LoVo (cell line): ENCODE data around the gene PYGB.

Source experiments
- DNase-seq: peaks from one replicate; pipeline ENCODE4 v3.0.0-alpha.2; 2016; ENCODE audit warnings: low spot score

The PYGB gene

DNA sequence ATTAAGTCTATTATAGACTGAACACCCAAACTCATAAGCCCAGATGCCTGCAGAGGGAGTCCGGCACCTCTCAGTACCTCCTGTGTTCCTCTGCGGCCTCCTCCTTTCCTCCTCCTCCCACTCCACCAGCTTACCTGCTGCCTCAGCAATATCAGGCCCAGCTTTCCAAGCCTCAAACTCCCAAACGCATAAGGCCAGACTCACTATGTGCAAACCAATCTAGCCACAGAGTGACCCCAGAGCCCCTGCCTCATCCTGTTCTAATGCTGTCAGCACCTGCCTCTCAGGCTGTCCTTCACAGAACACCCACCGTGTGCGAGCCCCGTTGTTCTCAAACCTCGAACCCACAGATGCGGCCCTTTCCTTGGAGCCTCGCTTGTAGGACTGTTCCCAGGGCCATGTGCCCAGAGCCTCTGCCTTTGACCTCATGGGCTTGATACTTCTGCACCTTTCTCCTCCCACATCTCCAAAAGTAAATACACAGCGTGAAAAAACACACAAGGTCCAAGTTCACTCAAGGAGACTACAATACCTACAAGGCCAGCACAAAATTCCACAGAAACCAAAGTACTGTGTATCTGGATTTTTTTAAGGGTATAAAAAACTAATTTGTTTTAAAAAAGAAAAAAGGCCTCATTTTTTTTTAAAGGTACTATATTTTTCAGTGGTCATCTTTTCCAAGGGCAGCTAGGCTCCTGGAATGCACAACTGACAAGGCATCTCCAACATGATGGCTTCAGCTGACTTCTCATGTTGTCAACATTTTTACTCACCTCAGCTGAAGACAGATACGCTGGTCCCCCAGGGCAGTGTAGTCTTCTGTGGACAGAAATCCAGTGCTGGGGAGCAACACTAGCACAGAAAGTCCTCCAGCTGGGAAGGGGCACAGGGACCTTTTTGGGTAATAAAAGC lies 90.5 kb downstream of the PYGB start:
- DNase-seq: no peak

DNA sequence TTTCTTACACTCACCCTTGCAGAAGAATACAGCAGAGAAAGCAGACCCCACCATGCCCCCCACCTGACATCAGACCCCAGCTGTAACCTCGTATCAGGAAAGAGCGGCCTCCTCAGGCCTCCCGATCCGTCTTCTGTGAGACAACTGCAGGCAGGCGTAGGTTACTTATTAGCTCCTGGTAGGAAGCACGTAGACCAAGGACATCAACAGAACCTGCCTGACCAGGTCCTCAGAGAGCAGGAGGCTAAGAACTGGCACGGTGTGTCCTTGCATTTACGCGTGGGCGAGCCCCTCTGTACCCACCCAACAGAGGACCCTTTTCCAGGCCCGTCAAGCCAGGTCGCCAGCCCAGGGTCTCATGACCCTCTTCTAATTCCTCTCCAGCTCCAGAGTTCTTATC lies 91.7 kb downstream of the PYGB start:
- no peak for DNase-seq

DNA sequence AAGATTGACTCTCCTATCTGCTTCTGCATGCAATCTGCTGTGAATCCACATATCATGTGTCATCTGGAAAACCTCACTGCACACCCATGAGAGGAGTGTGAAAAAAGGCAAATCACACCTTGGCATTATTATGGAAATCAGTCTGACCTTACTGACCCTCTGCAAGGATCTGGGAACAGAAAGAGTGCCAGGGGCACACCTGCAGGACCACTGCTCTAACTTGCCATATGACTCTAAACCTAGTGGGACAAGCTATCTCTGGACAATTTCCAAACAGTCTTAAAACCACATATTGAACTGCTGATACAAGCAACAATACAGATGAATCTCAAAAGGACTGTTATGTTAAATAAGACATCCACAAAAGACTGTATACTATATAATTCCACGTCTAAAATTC lies 92.5 kb downstream of the PYGB start:
- DNase-seq: no peak

DNA sequence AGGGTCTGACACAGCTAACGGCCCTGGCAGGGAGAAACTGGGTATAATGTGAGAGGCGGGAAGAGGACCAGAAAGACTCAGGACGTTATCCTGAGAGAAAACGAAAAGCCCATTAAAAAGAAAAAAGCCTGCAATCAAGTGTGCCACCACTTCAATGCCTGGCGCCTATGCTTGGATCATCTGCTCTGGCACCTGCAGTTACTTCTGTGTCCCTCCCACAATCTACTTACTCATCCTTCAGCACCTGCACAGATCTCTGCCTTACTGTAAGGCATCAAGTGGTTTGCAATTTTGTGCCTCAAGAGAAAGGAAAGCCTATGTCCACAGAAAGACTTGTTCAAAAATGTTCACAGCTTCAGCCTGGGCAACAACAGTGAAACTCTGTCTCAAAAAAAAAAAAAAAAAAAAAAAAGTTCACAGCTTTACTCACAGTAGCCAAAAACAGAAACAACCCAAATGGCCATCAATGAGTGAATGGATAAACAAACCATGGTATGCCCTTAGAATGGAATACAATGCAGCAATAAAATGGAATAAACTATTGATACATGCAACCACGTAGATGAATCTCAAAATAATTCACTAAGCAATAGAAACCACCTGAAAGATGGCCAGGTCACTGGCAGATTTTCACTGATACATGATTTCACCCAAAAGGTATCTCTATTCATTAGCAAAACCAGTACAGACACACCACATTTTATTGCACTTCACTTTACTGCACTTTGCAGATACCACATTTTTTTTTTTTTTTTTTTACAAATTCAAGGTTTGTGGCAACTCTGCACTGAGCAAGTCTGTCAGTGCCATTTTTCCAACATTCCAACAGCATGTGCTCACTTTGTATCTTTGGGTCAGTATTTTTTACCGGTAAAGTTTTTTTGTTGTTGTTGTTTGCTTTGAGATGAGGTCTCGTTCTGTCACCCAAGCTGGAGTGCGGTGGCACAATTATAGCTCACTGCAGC lies 94.1 kb downstream of the PYGB start:
- DNase-seq: peak; percentile 16

DNA sequence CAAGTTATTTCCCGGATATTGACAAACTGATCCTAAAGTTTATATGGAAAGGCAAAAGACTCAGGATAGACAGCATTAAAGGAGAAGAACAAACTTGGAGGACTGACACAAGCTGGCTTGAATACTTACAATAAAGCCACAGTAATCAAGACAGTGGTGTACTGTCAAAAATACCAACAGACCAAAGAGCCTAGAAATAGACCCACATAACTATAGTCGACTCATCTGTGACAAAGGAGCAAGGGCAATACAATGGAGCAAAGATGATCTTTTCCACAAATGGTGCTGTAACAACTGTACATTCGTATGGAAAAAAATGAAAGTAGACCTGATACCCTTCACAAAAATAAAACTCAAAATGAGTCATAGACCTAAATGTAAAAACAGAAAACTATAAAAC lies 96.7 kb downstream of the PYGB start:
- no peak for DNase-seq

DNA sequence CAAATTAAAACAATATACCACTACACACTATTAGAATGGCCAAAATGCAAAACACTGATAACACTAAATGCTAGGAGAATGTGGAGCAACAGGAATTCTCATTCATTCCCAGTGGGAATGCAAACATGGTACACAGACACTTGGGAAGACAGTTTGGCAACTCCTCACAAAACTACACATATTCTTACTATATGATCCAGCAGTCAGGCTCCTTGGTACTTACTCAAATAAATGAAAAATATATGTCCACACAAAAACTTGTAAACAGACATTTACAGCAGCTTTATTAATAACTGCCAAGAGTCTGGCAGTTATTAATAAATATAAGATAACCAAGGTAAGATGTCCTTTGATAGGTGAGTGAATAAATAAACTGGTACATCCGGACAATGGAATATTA lies 97.8 kb downstream of the PYGB start:
- no peak for DNase-seq

DNA sequence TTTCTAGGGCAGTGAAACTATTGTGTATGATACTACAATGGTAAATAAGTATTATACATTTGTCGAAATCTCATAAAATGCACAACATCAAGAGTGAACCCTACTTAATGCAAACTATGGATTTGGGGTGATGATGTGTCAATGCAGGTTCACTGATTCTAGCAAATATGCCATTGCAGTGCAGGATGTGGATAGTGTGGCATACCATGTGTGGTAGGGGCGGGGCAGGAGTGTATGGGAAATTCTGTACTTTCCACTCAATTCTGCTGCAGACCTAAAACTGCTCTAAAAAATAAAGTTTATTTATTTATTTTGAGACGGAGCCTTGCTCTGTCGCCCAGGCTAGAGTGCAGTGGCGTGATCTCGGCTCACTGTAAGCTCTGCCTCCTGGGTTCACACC lies 98.5 kb downstream of the PYGB start:
- no peak for DNase-seq
